NT2/D1 (cell line): ENCODE data around the gene DHX32.

Experiments
- DNase-seq: peaks from one replicate; pipeline ENCODE4 v3.0.0-alpha.2; 2011; ENCODE audit warnings: low read depth, low spot score
- H3K27me3 ChIP-seq: 2 replicates; pipeline ENCODE4 v1.6.0; 2011; ENCODE audit warnings: mild to moderate bottlenecking; ENCODE audit not compliant: insufficient read length, insufficient read depth
- H3K36me3 ChIP-seq: 2 replicates; pipeline ENCODE4 v1.6.1; 2011; ENCODE audit warnings: mild to moderate bottlenecking, low read length, mixed read lengths; ENCODE audit not compliant: insufficient read depth, insufficient read length
- H3K4me1 ChIP-seq: 2 replicates; pipeline ENCODE4 v1.5.1; 2011; ENCODE audit not compliant: insufficient read depth, insufficient read length
- H3K4me3 ChIP-seq: 2 replicates; pipeline ENCODE4 v1.5.1; 2011; ENCODE audit warnings: low read depth; ENCODE audit not compliant: insufficient read length
- H3K9ac ChIP-seq: 2 replicates; pipeline ENCODE4 v1.6.0; 2011; ENCODE audit warnings: low read depth; ENCODE audit not compliant: insufficient read length
- H3K9me3 ChIP-seq: 2 replicates; pipeline ENCODE4 v1.5.1; 2011; ENCODE audit warnings: mild to moderate bottlenecking, low read length; ENCODE audit not compliant: insufficient read depth
- SUZ12 ChIP-seq: IDR thresholded peaks from 2 replicates; pipeline ENCODE4 v1.6.1; 2011; ENCODE audit not compliant: insufficient read length, insufficient read depth; ENCODE audit errors: extremely low read depth
- YY1 ChIP-seq: IDR thresholded peaks from 2 replicates; pipeline ENCODE4 v1.6.1; 2011; ENCODE audit not compliant: insufficient read length, insufficient read depth
- ZNF274 ChIP-seq: IDR thresholded peaks from 2 replicates; pipeline ENCODE4 v1.6.1; 2011; ENCODE audit warnings: mild to moderate bottlenecking, low read depth, low read length

DHX32 gene

GRCh38 chr10:125816548-125816947 lies 64.5 kb downstream of the DHX32 start:
- Histone ChIP-seq H3K36me3 (peaks cover 33% of the 10 kb centered on the region), H3K9me3 (no peaks in the 10 kb centered on the region), H3K4me1 (no peaks in the 10 kb centered on the region), H3K9ac (no peak overlapping the region), H3K4me3 (no peak overlapping the region), H3K27me3 (no peaks in the 10 kb centered on the region)
- TF ChIP-seq ZNF274 (no peak), SUZ12 (no peak), YY1 (no peak)
- DNase-seq = no peak

- Histone ChIP-seq H3K9me3 (no peaks in the 10 kb centered on the region), H3K36me3 (peaks cover 39% of the 10 kb centered on the region), H3K4me1 (no peaks in the 10 kb centered on the region), H3K27me3 (no peaks in the 10 kb centered on the region), H3K4me3 (no peak overlapping the region), H3K9ac (no peak overlapping the region)
- no peak for DNase-seq
- TF ChIP-seq SUZ12 = no peak
- TF ChIP-seq YY1 = no peak
- no peak for TF ChIP-seq ZNF274
These were observed 65.3 kb downstream of the DHX32 start for GRCh38 chr10:125815764-125816163.

DNA sequence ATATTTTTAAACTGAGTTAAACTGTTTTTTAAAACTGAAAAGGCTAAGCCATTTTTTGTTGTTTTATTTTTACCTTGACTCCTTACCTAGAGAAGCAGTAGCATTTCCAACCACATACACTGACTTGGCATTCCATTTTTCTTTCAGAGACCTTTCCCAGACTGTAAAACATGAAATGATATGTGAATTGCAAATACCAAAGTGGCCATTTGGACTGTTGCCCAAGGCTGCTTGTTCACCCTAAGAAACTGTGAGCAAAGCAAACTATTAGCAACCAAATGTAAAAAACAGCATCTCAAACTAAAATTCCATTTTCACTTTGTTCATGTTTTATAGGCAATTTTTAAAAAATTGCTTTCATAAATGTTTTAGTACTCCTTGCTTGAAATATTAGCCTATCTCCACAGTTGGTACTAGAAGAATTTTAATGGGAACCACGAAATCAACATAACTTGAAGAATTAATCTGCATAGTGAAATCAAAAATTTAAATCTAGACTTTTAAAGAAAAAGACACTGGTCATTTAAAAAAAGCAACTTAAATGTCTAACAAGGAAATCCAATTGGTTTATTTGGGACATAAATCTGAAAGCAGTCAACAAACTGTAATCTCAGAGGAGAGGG lies 68.9 kb downstream of the DHX32 start:
- no peak for DNase-seq
- H3K4me1 ChIP-seq = no peaks in the 10 kb centered on the region
- no peak overlapping the region for H3K4me3 ChIP-seq
- TF ChIP-seq ZNF274 = no peak
- no peak for TF ChIP-seq YY1
- TF ChIP-seq SUZ12 = no peak
- H3K27me3 ChIP-seq = no peaks in the 10 kb centered on the region
- H3K9ac ChIP-seq = no peak overlapping the region
- H3K36me3 ChIP-seq = peaks cover 57% of the 10 kb centered on the region
- no peaks in the 10 kb centered on the region for H3K9me3 ChIP-seq

DNA sequence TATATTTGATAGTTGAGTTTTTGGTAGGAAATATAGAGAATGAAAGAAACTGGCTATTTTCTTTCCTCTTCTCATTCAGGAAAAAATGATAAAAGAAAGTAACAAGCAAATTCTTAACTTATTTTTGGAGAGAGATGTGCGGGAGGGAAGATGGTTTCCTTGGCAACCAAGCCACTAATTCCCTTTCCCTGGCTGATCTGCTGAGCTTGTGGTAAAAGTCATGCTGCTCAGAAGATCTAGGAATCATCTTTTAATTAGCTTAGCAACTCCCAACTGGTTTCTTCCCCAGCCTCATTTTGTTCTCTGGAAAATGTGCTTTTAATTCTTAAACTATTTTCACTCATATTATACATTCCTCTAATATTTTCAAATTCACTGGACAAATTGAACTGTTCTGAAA lies 69.8 kb downstream of the DHX32 start:
- Histone ChIP-seq H3K36me3 (peaks cover 62% of the 10 kb centered on the region), H3K4me1 (no peaks in the 10 kb centered on the region), H3K9ac (no peak overlapping the region), H3K9me3 (no peaks in the 10 kb centered on the region), H3K4me3 (no peak overlapping the region), H3K27me3 (no peaks in the 10 kb centered on the region)
- DNase-seq = no peak
- TF ChIP-seq SUZ12 = no peak

GRCh38 chr10:125808047-125808446 lies 73.0 kb downstream of the DHX32 start:
- Histone ChIP-seq H3K27me3 (no peaks in the 10 kb centered on the region), H3K4me1 (no peaks in the 10 kb centered on the region), H3K4me3 (no peak overlapping the region), H3K9ac (no peak overlapping the region), H3K9me3 (no peaks in the 10 kb centered on the region), H3K36me3 (peaks cover 64% of the 10 kb centered on the region)
- no peak for TF ChIP-seq SUZ12
- TF ChIP-seq YY1 = no peak
- DNase-seq = no peak

DNA sequence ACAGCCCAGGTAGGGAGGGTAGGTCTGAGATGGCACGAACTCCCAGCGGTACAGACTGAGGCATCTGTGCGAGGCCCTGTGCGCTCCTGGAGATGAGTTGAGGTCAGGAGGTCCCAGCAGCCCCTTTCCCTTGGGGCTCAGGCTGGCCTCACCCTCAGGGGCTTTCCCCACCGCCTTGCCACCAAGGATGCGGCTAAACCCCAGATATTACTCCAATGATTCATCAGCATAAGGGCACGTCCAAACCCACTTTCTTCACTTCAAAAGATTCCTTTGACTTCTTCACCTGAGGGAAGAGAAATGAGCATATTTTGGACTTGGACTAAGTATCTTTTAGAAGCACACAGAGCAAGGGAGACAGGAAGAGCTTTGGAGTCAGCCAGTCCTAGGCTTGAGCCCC lies 78.4 kb downstream of the DHX32 start:
- Histone ChIP-seq H3K9me3 (no peaks in the 10 kb centered on the region), H3K4me1 (no peaks in the 10 kb centered on the region), H3K36me3 (peaks cover 56% of the 10 kb centered on the region), H3K9ac (no peak overlapping the region), H3K27me3 (no peaks in the 10 kb centered on the region), H3K4me3 (no peak overlapping the region)
- TF ChIP-seq SUZ12 (no peak), ZNF274 (no peak), YY1 (no peak)
- no peak for DNase-seq

- Histone ChIP-seq H3K9ac (no peak overlapping the region), H3K36me3 (peaks cover 59% of the 10 kb centered on the region)
- no peak for DNase-seq
These were observed 79.0 kb downstream of the DHX32 start for GRCh38 chr10:125802131-125802530.

More at GRCh38 chr10:125802131-125802530, 79.0 kb downstream of the DHX32 start:
- no peak for TF ChIP-seq SUZ12
- TF ChIP-seq YY1 = no peak
- no peak for TF ChIP-seq ZNF274
- H3K9me3 ChIP-seq = no peaks in the 10 kb centered on the region
- H3K27me3 ChIP-seq = no peaks in the 10 kb centered on the region
- H3K4me3 ChIP-seq = no peak overlapping the region
- H3K4me1 ChIP-seq = no peaks in the 10 kb centered on the region
